Caco-2 (cell line): ENCODE results near the gene IL34. TPM values are rescaled to one million over a fixed set of nuclear protein-coding genes. Genes with fewer than 3 reads are reported as not detected.

Source experiments
- BruUV-seq: library from RNA; stranded (reverse); fragments of 400-500 nt; replicated peaks from 2 replicates; lab custom pipeline; 2021; lab: Mats Ljungman, UMichigan
- CTCF ChIA-PET: fragments of 300-600 bp; sonication (Branson Sonifier 250); formaldehyde crosslinking; loops from one replicate; lab custom pipeline; 2022; ENCODE audit warnings: antibody characterized with exemption; lab: Charles Lee
- POLR2A ChIA-PET: fragments of 300-600 bp; sonication (Branson Sonifier 250); formaldehyde crosslinking; loops from one replicate; lab custom pipeline; 2022; ENCODE audit warnings: antibody characterized with exemption; lab: Charles Lee
- DNase-seq, 2 experiments: peaks; one replicate each; pipeline versions ENCODE4 v3.0.0 to v3.0.0-alpha.2; 2020 to 2022
- H3K27me3 ChIP-seq: replicated peaks from 2 replicates; pipeline ENCODE4 v1.6.0; 2011; ENCODE audit warnings: low read length; ENCODE audit not compliant: control insufficient read depth, insufficient read depth
- H3K36me3 ChIP-seq: 2 replicates; pipeline ENCODE4 v1.5.1; 2011; ENCODE audit warnings: low read length; ENCODE audit not compliant: control insufficient read depth, insufficient read depth
- H3K4me1 ChIP-seq: fragments of 250-450 bp; sonication (Bioruptor Pico); 2 replicates; pipeline ENCODE4 v1.5.1; 2020; ENCODE audit warnings: mild to moderate bottlenecking
- H3K4me3 ChIP-seq: 2 replicates; pipeline ENCODE4 v1.5.1; 2011; ENCODE audit warnings: low read depth, mild to moderate bottlenecking, control low read depth, low read length
- H3K9me3 ChIP-seq: fragments of 250-450 bp; sonication (Bioruptor Pico); 2 replicates; pipeline ENCODE4 v1.5.1; 2020; ENCODE audit warnings: mild to moderate bottlenecking, moderate library complexity
- H3K27ac Mint-ChIP-seq: one replicate; pipeline ENCODE4 v1.8.0; 2022; ENCODE audit warnings: mixed read lengths; ENCODE audit not compliant: unreplicated experiment
- H3K27me3 Mint-ChIP-seq: one replicate; pipeline ENCODE4 v1.8.0; 2022; ENCODE audit warnings: mixed read lengths; ENCODE audit not compliant: insufficient read depth, unreplicated experiment
- H3K36me3 Mint-ChIP-seq: one replicate; pipeline ENCODE4 v1.8.0; 2022; ENCODE audit warnings: mild to moderate bottlenecking, mixed read lengths; ENCODE audit not compliant: insufficient read depth, unreplicated experiment
- H3K4me1 Mint-ChIP-seq: one replicate; pipeline ENCODE4 v1.8.0; 2022; ENCODE audit warnings: low read depth, mixed read lengths; ENCODE audit not compliant: unreplicated experiment
- H3K4me3 Mint-ChIP-seq: one replicate; pipeline ENCODE4 v1.8.0; 2022; ENCODE audit warnings: mild to moderate bottlenecking, moderate library complexity, mixed read lengths; ENCODE audit not compliant: unreplicated experiment
- H3K9me3 Mint-ChIP-seq: one replicate; pipeline ENCODE4 v1.8.0; 2022; ENCODE audit warnings: mixed read lengths; ENCODE audit not compliant: unreplicated experiment
- intact Hi-C: fragments of 100-400 bp; cut with micrococcal nuclease; formaldehyde crosslinking; loops from one replicate; pipeline ENCODE4 v1.10.0; 2022; ENCODE audit not compliant: unreplicated experiment
- total RNA-seq: library from RNA; stranded (reverse); gene quantifications from 2 replicates; pipeline ENCODE4 v1.2.3, GENCODE V29; 2022
- TF ChIP-seq, protein P1 (sequence below), 2 experiments: fragments of 200-600 bp in 1 of 2; IDR thresholded peaks; 1 replicate in 1 of 2; 2 replicates in 1 of 2; pipeline versions ENCODE4 v1.5.1 to v1.8.0; 2011 to 2022; ENCODE audit warnings: antibody characterized with exemption in 1 of 2, control low read depth in 1 of 2, inconsistent platforms in 1 of 2, low read depth in 1 of 2, low read length in 1 of 2, mild to moderate bottlenecking in 1 of 2, moderate library complexity in 1 of 2; ENCODE audit not compliant: insufficient read depth in 1 of 2, severe bottlenecking in 1 of 2, unreplicated experiment in 1 of 2

Gene IL34
- total RNA-seq, 1 experiment from 2014 or later = 0.50 TPM

- H3K27me3 Mint-ChIP-seq = no peaks in the 10 kb centered on the region
- H3K4me1 Mint-ChIP-seq = peaks cover 33% of the 10 kb centered on the region
- TF ChIP-seq, protein P1, sequence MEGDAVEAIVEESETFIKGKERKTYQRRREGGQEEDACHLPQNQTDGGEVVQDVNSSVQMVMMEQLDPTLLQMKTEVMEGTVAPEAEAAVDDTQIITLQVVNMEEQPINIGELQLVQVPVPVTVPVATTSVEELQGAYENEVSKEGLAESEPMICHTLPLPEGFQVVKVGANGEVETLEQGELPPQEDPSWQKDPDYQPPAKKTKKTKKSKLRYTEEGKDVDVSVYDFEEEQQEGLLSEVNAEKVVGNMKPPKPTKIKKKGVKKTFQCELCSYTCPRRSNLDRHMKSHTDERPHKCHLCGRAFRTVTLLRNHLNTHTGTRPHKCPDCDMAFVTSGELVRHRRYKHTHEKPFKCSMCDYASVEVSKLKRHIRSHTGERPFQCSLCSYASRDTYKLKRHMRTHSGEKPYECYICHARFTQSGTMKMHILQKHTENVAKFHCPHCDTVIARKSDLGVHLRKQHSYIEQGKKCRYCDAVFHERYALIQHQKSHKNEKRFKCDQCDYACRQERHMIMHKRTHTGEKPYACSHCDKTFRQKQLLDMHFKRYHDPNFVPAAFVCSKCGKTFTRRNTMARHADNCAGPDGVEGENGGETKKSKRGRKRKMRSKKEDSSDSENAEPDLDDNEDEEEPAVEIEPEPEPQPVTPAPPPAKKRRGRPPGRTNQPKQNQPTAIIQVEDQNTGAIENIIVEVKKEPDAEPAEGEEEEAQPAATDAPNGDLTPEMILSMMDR (IDR thresholded peaks at IDR 0.05; ENCODE audit: insufficient read depth in 1 of 2, low read depth in 1 of 2, low read length in 1 of 2, severe bottlenecking in 1 of 2, unreplicated experiment in 1 of 2) = no peak
- H3K27ac Mint-ChIP-seq = peak overlapping the region; percentile 82
- TSS peak; percentile 31 for BruUV-seq
- no peaks in the 10 kb centered on the region for H3K9me3 Mint-ChIP-seq
- Histone ChIP-seq H3K9me3 (no peaks in the 10 kb centered on the region), H3K4me3 (no peak overlapping the region), H3K4me1 (peaks cover 39% of the 10 kb centered on the region), H3K27me3 (no peaks in the 10 kb centered on the region), H3K36me3 (peaks cover 2% of the 10 kb centered on the region; the same call in 1 of the 2 replicates)
- H3K4me3 Mint-ChIP-seq = peak overlapping the region; percentile 53
- ChIA-PET POLR2A (no interaction called here), CTCF (interaction anchor here (1.2 to 1.3 kb wide), 2 partner anchors 55 to 88 kb away, joined by 9 read pairs; no protein-coding TSS in a partner anchor)
- DNase-seq = no peak
- intact Hi-C loops = loop anchor here (2.0 kb wide), 2 partner anchors 55 to 87 kb away; no protein-coding TSS in a partner anchor
- peaks cover 27% of the 10 kb centered on the region for H3K36me3 Mint-ChIP-seq
Measured at GRCh38 chr16:70683146-70683944, 37.0 kb downstream of the IL34 start.

DNA sequence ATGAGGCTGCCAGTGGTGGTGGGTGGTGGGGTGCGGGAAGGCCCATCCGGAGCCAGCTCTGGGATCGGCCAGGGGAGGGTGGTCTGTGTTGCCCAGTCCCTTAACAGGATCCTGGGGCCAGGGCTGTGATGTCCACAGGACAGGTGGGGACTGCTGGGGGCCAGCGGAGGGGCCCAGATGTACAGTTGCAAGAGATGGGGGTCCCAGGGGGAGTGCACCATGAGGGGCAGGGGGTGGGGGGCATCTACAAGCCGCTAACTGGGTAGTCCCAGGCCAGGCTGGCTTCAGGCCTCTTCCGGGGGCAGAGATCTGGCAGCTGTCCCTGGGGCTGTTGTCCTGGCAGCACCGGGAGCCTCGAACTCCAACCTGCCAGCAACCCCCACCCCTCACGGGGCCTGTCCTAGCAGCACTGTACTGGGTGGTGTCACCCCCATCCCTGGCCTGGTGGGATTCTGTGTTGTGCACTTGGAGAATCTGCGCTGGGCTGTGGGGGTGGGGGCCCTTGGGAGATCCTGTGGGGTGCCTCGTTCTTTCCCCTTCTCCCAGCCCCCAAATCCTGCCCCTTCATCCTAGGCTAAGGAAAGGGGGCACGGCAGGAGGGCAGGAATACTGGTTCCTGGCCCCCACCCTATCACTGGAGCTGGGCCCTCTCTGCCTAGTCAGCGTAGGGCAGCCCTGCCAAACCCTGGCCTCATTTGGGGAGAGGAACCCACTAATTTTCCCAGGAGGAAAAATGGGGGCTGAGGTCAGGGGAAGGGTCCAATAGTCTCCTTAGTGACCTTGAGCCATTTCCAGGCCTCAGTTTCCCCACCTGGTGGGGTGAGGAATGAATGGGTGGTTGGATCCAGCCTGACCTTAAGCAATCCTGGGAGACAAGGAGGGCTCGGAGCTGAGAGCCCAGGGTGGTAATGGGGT lies 38.0 kb downstream of the IL34 start:
- Histone ChIP-seq H3K27me3 (no peaks in the 10 kb centered on the region), H3K4me3 (peak overlapping the region; percentile 95), H3K4me1 (peaks cover 39% of the 10 kb centered on the region), H3K36me3 (peaks cover 2% of the 10 kb centered on the region; the same call in 1 of the 2 replicates), H3K9me3 (no peaks in the 10 kb centered on the region)
- no TSS peak for BruUV-seq
- Mint-ChIP-seq H3K27ac (peak overlapping the region; percentile 45), H3K4me3 (peak overlapping the region; percentile 76), H3K9me3 (no peaks in the 10 kb centered on the region), H3K4me1 (peaks cover 29% of the 10 kb centered on the region), H3K36me3 (peaks cover 21% of the 10 kb centered on the region), H3K27me3 (no peaks in the 10 kb centered on the region)
- CTCF ChIA-PET = no interaction called here
- POLR2A ChIA-PET = no interaction called here
- no peak for DNase-seq
- intact Hi-C loops = loop anchor here (1.0 kb wide), 1 partner anchor 10 kb away; no protein-coding TSS in a partner anchor
- TF ChIP-seq, protein P1 (IDR thresholded peaks at IDR 0.05; ENCODE audit: insufficient read depth in 1 of 2, low read depth in 1 of 2, low read length in 1 of 2, severe bottlenecking in 1 of 2, unreplicated experiment in 1 of 2) = no peak
